ENCODE data around the gene PITX1. TPM values are rescaled to one million over a fixed set of nuclear protein-coding genes. Genes with fewer than 3 reads are reported as not detected.

The PITX1 gene
- total RNA-seq, 1 experiment from 2014 or later, result 31.0 TPM

GRCh38 chr5:135009736-135010501 is 24.1 kb downstream of the PITX1 start:
- no peaks in the 10 kb centered on the region for H3K36me3 ChIP-seq (ENCODE audit: control insufficient read depth in 1 of 2, insufficient read depth in 2 of 2, low read length in 2 of 2)
- H3K9me2 ChIP-seq (ENCODE audit: insufficient read depth), result no peaks in the 10 kb centered on the region
- H2AFZ ChIP-seq (ENCODE audit: low read depth, low read length, poor library complexity, severe bottlenecking), result no peak overlapping the region
- H3K9ac ChIP-seq (ENCODE audit: low read length), result no peak overlapping the region
- RAD21 ChIA-PET (ENCODE audit: low non-redundant PET in 1 of 2, low total read pairs in 2 of 2, uncharacterized antibody in 2 of 2, unreplicated experiment in 2 of 2), result no interaction called here
- POLR2A ChIA-PET, result no interaction called here
- 0 out of 2 replicates have a peak, but pooled peaks have one; percentile 5 for TF ChIP-seq RAD21 (IDR thresholded peaks at IDR 0.05; ENCODE audit: low read depth)
- no peak for TF ChIP-seq YY1 (IDR thresholded peaks at IDR 0.05; ENCODE audit: extremely low read depth, insufficient replicate concordance, low read depth, low read length)
- DNase-seq (ENCODE audit: low read depth, low spot score) (no peak), ATAC-seq (no peak)
- no peak overlapping the region for H3K4me3 ChIP-seq (replicated peaks in 1 of 2; ENCODE audit: low read depth in 1 of 2, low read length in 2 of 2)
- H3K4me2 ChIP-seq (ENCODE audit: low read length), result no peak overlapping the region
- intact Hi-C loops (cut with micrococcal nuclease), result no loop called here
- no peaks in the 10 kb centered on the region for H3K79me2 ChIP-seq (ENCODE audit: insufficient read depth, low read length)
- no TSS peak for BruUV-seq (replicated peaks)
- H3K9me3 ChIP-seq (ENCODE audit: control insufficient read depth in 1 of 2, insufficient read depth in 1 of 2, low read depth in 1 of 2, low read length in 2 of 2), result no peaks in the 10 kb centered on the region
- no peaks in the 10 kb centered on the region for H3K27me3 ChIP-seq (ENCODE audit: insufficient read depth, low read length)
- CTCF ChIA-PET, result no interaction called here
- H4K20me1 ChIP-seq (ENCODE audit: insufficient read depth), result no peaks in the 10 kb centered on the region
- no peaks in the 10 kb centered on the region for H3K4me1 ChIP-seq (ENCODE audit: control insufficient read depth in 1 of 2, insufficient read depth in 2 of 2, low read length in 2 of 2)
- H3K27ac ChIP-seq (ENCODE audit: low read depth, low read length), result no peak overlapping the region

- Histone ChIP-seq H3K9ac (ENCODE audit: low read length) (no peak overlapping the region), H3K4me1 (ENCODE audit: control insufficient read depth in 1 of 2, insufficient read depth in 2 of 2, low read length in 2 of 2) (no peaks in the 10 kb centered on the region), H3K4me2 (ENCODE audit: low read length) (no peak overlapping the region), H4K20me1 (ENCODE audit: insufficient read depth) (no peaks in the 10 kb centered on the region), H2AFZ (ENCODE audit: low read depth, low read length, poor library complexity, severe bottlenecking) (no peak overlapping the region), H3K36me3 (ENCODE audit: control insufficient read depth in 1 of 2, insufficient read depth in 2 of 2, low read length in 2 of 2) (no peaks in the 10 kb centered on the region), H3K9me2 (ENCODE audit: insufficient read depth) (no peaks in the 10 kb centered on the region), H3K79me2 (ENCODE audit: insufficient read depth, low read length) (no peaks in the 10 kb centered on the region), H3K9me3 (ENCODE audit: control insufficient read depth in 1 of 2, insufficient read depth in 1 of 2, low read depth in 1 of 2, low read length in 2 of 2) (no peaks in the 10 kb centered on the region), H3K4me3 (replicated peaks in 1 of 2; ENCODE audit: low read depth in 1 of 2, low read length in 2 of 2) (no peak overlapping the region), H3K27ac (ENCODE audit: low read depth, low read length) (no peak overlapping the region), H3K27me3 (ENCODE audit: insufficient read depth, low read length) (no peaks in the 10 kb centered on the region)
- BruUV-seq (replicated peaks), result no TSS peak
- ATAC-seq (no peak), DNase-seq (ENCODE audit: low read depth, low spot score) (no peak)
- ChIA-PET RAD21 (ENCODE audit: low non-redundant PET in 1 of 2, low total read pairs in 2 of 2, uncharacterized antibody in 2 of 2, unreplicated experiment in 2 of 2) (no interaction called here), CTCF (no interaction called here), POLR2A (no interaction called here)
- TF ChIP-seq REST (IDR thresholded peaks at IDR 0.05; ENCODE audit: low read depth) (no peak), EZH2 (IDR thresholded peaks at IDR 0.05) (no peak), ATF3 (IDR thresholded peaks at IDR 0.05) (no peak), EZH2phosphoT487 (IDR thresholded peaks at IDR 0.05; ENCODE audit: borderline replicate concordance) (no peak), YY1 (IDR thresholded peaks at IDR 0.05; ENCODE audit: extremely low read depth, insufficient replicate concordance, low read depth, low read length) (no peak), CTCF (IDR thresholded peaks at IDR 0.05 in 2 of 3, conservative IDR thresholded peaks at IDR 0.05 in 1 of 3; ENCODE audit: borderline replicate concordance in 1 of 3, insufficient read depth in 1 of 3, low read depth in 2 of 3, low read length in 2 of 3) (no peak), FOSL1 (IDR thresholded peaks at IDR 0.05; ENCODE audit: low read depth) (no peak), CBX3 (IDR thresholded peaks at IDR 0.05; ENCODE audit: low read depth) (no peak), ZFX (IDR thresholded peaks at IDR 0.05) (no peak), MAX (IDR thresholded peaks at IDR 0.05) (no peak), POLR2A (IDR thresholded peaks at IDR 0.05; ENCODE audit: borderline replicate concordance, extremely low read depth, insufficient read depth, insufficient read length) (no peak), RAD21 (IDR thresholded peaks at IDR 0.05; ENCODE audit: low read depth) (no peak)
- intact Hi-C loops (cut with micrococcal nuclease), result no loop called here
These were observed 24.9 kb downstream of the PITX1 start for GRCh38 chr5:135008981-135009735.
